ENCODE data around the gene SLC37A2.
A peak's percentile ranks its signal among the peaks of the same experiment; 100 is the strongest.
"Not testable (repeated sequence)": the region's sequence is repeated elsewhere in the genome, so short reads cannot be mapped to it uniquely, and the experiment has no call there.

SLC37A2 gene

GRCh38 chr11:125062931-125063428 lies at the start of gene SLC37A2:
TSS of gene SLC37A2 (plus strand) at chr11:125063305. CDS start at chr11:125063368, 63 bp downstream.
- DNase-seq (ENCODE audit: low read depth): peak; percentile 25

DNA sequence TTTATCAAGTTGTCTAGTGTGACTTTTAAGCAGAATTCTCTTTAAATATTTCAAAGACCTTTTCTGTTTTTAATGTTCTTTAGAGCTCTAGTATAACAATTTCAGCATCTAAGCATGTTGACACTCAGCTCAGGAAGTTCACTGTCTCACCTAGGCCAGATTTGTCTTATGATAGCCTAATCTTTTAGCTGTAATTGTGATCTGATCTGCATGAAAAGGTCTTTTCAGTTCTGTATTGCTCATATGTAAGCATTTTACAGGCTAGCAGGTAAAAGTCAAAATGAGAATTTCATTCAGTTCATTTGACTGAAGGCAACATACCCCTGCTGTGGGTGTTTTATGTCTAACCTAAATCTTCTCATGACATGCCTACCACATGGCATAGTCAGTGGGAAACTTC lies 46.7 kb upstream of the SLC37A2 start:
- no peak for DNase-seq (ENCODE audit: low read depth)

DNA sequence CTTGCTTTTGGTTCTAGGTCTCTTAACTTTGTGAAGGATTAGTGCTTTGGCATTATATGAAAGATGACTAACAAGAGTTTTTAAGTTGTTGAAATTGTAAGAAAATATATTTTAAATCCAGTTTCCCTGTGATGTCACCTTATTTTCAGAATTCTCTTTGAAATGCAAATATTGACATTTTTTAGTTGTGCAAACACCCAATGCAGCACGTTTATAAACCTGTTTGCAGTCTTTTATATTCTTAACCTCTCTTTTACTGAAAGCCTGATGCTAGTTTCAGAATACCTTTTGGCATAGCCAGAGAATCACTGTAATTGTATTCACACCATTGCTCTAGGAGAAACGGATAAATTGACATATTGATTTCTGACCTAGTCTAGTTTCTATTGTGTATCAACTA lies 42.8 kb upstream of the SLC37A2 start:
- DNase-seq (ENCODE audit: low read depth): no peak

GRCh38 chr11:125022551-125022950 lies 40.6 kb upstream of the SLC37A2 start:
- DNase-seq (ENCODE audit: low read depth): no peak

- no peak for DNase-seq (ENCODE audit: low read depth)
Measured at GRCh38 chr11:125025968-125026367, 37.1 kb upstream of the SLC37A2 start.

DNA sequence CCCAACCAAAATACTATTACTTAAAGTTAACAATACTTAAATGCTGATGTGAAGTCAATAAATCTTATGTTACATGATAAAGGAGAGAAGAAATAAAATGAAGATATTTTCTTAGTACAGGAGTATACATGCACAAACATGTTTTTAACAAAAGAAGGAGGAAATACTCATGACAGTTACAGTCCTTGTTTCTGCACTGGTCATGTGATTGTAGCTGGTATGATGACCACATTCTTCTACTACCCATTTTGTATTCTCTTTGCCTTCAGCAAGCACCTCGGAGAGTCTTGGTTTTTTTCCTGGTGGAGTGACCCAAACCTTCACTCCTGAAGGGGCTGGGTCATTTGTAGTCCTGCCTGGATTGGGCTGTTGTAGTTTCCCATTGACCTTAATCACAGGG lies 33.7 kb upstream of the SLC37A2 start:
- DNase-seq (ENCODE audit: low read depth): not testable (repeated sequence)

GRCh38 chr11:125036933-125037332 lies 26.2 kb upstream of the SLC37A2 start:
- no peak for DNase-seq (ENCODE audit: low read depth)

DNA sequence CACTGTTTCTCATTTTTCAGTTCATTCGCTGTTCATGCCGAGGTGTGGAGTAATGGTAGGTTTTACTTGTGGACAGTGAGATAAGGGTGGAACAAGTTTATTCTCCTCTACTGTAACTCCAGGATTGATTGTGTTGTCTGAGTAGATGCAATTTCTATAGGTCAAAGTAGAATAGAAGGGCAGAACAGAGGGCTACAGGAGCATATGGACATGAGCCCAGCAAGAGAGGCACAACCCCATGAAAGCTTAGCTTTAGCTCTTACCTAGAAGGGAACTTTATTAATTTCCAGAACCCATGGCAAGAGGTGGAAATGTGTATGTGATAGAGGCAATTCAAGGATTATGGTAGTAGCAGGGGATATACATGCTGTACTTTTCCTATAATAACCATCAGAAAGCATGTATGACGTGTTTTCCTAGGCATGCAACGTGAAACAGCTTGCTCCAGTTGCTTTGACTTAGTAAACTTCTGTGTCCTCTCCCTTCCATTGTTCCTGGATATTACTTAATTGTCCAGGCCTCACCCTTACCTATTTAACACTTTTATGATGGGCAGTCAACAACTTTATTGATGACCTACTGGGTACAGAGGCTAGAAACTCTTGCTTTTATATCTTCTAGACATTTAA lies 13.8 kb upstream of the SLC37A2 start:
- DNase-seq (ENCODE audit: low read depth): no peak

GRCh38 chr11:125052047-125052446 lies 11.1 kb upstream of the SLC37A2 start:
- no peak for DNase-seq (ENCODE audit: low read depth)

- DNase-seq (ENCODE audit: low read depth): no peak
Measured at GRCh38 chr11:125053167-125053566, 9.9 kb upstream of the SLC37A2 start.

DNA sequence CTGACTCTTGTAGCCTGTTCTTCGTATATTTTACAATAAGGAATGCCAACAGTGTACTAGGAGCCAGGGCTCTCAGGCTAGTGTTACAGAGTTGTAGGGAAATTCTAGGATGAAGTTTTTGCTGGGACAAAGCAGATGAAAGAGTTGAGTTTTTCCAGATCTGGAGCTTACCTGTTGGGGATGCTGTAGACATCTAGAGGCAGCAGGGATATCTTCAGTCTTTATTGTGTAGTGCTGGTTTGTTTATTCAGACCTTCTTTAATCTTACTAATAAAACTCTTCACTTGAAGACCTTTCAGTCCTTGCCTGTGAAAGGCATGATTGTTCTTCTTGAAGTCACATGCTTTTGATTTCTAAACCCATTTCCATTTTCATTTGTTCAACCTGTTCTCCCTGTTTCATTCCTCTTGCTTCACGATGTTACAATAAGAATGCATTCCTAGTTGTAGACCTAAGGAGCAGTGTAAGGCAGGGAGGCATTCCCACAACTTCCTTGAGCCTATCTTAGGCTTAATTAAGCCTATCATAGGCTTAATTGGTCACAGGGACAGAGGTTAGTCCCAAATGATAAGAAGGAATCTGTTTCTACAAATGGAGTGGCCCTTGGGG lies 7.9 kb upstream of the SLC37A2 start:
- DNase-seq (ENCODE audit: low read depth): no peak

- not testable (repeated sequence) for DNase-seq (ENCODE audit: low read depth)
Measured at GRCh38 chr11:125056111-125056510, 7.0 kb upstream of the SLC37A2 start.

DNA sequence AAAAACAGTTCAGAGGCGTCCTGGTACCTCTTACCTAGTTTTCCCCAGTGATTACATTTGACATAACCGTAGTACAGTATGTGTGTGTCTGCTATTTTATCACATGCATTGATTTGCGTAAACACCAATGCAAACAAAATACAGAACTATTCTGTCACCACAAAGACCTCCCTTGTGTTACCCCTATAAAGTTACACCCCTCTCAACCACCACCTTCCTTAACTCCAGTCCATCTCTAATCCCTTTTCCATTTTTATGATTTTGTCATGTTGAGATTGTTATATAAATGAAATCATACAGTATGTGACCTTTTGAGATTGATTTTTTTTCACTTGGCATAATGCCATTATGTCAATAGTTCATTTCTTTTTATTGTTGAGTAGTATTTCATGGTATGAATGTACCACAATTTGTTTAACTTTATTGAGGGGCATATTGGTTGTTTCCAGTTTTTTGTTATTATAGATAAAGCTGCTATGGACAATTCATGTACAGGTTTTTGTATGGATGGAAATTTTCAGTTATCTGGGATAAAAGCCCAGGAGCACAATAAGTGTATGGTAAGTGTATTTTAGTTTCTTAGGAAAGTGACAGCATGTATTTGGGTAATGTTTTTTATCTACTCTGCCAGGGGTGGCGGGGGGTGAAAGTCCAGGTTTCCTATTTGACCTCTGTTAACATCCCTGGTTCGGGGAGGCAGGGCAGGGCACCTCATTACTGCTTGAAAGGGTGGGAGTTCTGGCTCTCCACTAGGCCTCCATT lies 6.0 kb upstream of the SLC37A2 start:
- no peak for DNase-seq (ENCODE audit: low read depth)

- DNase-seq (ENCODE audit: low read depth): no peak
Measured at GRCh38 chr11:125057693-125058016, 5.5 kb upstream of the SLC37A2 start.

- DNase-seq (ENCODE audit: low read depth): no peak
Measured at GRCh38 chr11:125061281-125061680, 1.8 kb upstream of the SLC37A2 start.

GRCh38 chr11:125062218-125062930 lies 731 bp upstream of the SLC37A2 start:
- no peak for DNase-seq (ENCODE audit: low read depth)

DNA sequence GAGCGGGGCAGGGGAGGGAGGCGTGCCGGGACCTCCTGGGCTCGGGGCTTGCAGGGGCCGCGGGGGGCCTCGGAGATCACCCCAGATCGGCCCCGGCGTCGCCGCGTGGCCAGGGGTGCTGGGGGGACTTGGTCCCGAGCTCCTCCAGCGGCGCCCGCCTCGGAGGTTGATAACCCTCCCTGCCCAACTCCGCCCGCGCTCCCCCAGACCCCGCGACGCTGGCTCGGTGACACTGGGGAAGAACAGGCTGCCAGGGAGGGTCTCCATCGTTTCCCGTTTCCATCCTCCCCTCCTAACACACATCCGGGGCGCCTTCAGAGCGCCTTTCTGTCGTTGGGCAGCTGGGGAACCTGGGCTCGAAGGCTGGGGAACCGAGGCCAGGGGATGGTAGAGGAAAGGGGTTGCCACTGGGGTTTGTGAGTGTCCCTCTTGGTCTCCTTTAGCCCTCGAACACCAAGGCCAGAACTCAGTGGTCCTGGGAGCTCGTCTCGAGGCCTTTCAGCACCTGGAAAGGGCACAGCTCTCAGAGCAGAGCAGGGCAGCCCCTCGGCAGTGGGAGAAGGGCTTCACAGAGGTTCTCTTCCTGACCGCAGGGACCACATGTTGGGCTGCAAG lies 431 bp downstream of the SLC37A2 start:
- DNase-seq (ENCODE audit: low read depth): no peak

GRCh38 chr11:125064070-125064469 lies 965 bp downstream of the SLC37A2 start:
- DNase-seq (ENCODE audit: low read depth): no peak

DNA sequence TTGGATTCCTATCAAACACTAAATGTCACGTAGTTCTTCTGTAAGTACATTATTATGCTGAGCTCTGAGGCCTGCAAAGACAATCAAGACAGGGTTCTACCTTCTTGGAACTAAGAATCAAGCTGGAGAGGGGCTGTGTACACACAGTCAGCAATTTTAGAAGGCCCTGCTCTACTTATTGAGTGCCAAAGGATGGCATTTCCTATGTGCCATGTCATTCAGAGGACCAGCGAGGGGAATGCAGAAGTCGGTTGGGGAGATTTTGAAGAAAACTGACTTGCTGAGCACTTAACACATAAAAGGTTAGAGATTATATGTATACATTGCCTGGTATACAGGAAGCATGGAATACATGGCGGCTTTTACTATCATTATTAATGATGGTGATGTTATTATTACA lies 5.3 kb downstream of the SLC37A2 start:
- no peak for DNase-seq (ENCODE audit: low read depth)

DNA sequence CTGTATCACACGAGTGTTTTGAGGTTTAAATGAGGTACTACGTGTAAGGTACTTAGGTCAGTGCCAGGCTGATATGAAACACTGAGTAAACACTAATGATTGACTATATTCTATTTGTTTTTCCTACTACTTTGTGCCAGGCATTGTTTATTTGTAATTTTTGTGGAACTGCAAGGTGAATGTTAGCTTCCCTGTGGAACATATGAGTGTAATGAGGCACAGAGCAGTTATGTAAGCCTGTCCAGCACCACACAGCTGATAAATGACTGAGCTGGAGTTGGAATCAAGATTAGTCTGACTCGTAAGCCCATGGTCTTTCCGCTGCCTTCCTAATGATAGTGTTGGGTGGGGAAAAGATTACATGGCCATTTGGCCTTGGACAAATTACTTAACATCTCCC lies 5.9 kb downstream of the SLC37A2 start:
- DNase-seq (ENCODE audit: low read depth): no peak

DNA sequence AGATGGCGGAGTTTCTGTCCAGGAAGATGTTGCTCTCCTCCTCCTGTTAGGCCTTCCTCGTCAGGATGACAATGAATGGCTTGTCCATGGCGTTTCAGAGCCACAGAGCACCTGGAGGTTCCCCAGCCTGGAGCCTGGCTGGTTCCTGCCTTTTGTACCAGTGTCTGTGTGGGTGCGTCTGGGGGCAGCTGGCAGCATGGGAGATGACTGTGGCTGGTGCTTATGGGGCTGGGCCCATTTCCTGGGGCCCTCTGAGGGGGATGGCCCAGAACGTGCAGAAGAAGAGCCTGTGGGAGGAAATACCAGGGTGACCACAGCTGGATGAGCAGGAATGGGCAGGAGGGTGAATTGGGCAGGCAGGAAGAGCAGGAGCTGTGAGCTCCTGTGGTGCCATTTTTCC lies 6.7 kb downstream of the SLC37A2 start:
- DNase-seq (ENCODE audit: low read depth): no peak

GRCh38 chr11:125070699-125071254 lies 7.7 kb downstream of the SLC37A2 start:
- no peak for DNase-seq (ENCODE audit: low read depth)

Data from stimulated activated CD8-positive, alpha-beta memory T cell treated with anti-CD3 and anti-CD28 coated beads, Interleukin-12 subunit alpha, Interleukin-12 subunit beta, amount 100 ng/mL, for 4 hours (primary cell).